ENCODE data around the gene FOXRED1.

GRCh38 chr11:126257144-126257543, 11.8 kb upstream of the FOXRED1 start:
- TF ChIP-seq, protein P1, sequence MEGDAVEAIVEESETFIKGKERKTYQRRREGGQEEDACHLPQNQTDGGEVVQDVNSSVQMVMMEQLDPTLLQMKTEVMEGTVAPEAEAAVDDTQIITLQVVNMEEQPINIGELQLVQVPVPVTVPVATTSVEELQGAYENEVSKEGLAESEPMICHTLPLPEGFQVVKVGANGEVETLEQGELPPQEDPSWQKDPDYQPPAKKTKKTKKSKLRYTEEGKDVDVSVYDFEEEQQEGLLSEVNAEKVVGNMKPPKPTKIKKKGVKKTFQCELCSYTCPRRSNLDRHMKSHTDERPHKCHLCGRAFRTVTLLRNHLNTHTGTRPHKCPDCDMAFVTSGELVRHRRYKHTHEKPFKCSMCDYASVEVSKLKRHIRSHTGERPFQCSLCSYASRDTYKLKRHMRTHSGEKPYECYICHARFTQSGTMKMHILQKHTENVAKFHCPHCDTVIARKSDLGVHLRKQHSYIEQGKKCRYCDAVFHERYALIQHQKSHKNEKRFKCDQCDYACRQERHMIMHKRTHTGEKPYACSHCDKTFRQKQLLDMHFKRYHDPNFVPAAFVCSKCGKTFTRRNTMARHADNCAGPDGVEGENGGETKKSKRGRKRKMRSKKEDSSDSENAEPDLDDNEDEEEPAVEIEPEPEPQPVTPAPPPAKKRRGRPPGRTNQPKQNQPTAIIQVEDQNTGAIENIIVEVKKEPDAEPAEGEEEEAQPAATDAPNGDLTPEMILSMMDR (IDR thresholded peaks at IDR 0.05; ENCODE audit: low read length), result no peak
- TF ChIP-seq EZH2 (optimal IDR thresholded peaks at IDR 0.05; ENCODE audit: low read depth, low read length) (no peak), EZH2phosphoT487 (IDR thresholded peaks at IDR 0.05; ENCODE audit: low read length) (no peak)

Data from MM.1S (cell line).